Upper lobe of left lung (tissue), 6 donors: ENCODE results near the gene NAB2. TPM values are rescaled to one million over a fixed set of nuclear protein-coding genes. Genes with fewer than 3 reads are reported as not detected.

ENCODE experiments used
- ATAC-seq, 2 donors: fragments of 200-7000 bp; cut with Tn5 transposase; one replicate each; pipeline ENCODE4 v1.9.1; 2022; ENCODE audit warnings: mild to moderate bottlenecking in 2 of 2, moderate library complexity in 2 of 2; ENCODE audit not compliant: low FRiP score in 2 of 2
- DNase-seq, 2 donors: peaks; one replicate each; pipeline ENCODE4 v3.0.0-alpha.2; 2019 to 2020
- H3K27ac ChIP-seq, 4 donors: fragments of 200-600 bp; sonication (generic); one replicate each; pipeline ENCODE4 v1.5.1; 2016 to 2019
- H3K27me3 ChIP-seq, 4 donors: fragments of 200-600 bp; sonication (generic); one replicate each; pipeline ENCODE4 v1.5.1; 2017 to 2019
- H3K36me3 ChIP-seq, 4 donors: fragments of 200-600 bp; sonication (generic); one replicate each; pipeline ENCODE4 v1.5.1; 2016 to 2019
- H3K4me1 ChIP-seq, 4 donors: fragments of 200-600 bp; sonication (generic); one replicate each; pipeline ENCODE4 v1.5.1; 2018 to 2019
- H3K4me3 ChIP-seq, 4 donors: fragments of 200-600 bp; sonication (generic); one replicate each; pipeline ENCODE4 v1.5.1; 2017 to 2019; ENCODE audit warnings: mild to moderate bottlenecking in 2 of 4, moderate library complexity in 1 of 4
- H3K9me3 ChIP-seq, 4 donors: fragments of 200-600 bp; sonication (generic); one replicate each; pipeline ENCODE4 v1.5.1; 2018 to 2019
- EP300 ChIP-seq, 4 donors: sonication (generic); formaldehyde crosslinking; IDR thresholded peaks; one replicate each; pipeline ENCODE4 v1.5.1; 2017; ENCODE audit warnings: antibody characterized with exemption in 4 of 4, control low read depth in 2 of 4
- POLR2A ChIP-seq, 4 donors: fragments of 450-650 bp; IDR thresholded peaks; one replicate each; pipeline ENCODE4 v1.5.1; 2016 to 2017; ENCODE audit warnings: antibody characterized with exemption in 4 of 4, mild to moderate bottlenecking in 2 of 4
- POLR2AphosphoS5 ChIP-seq, 2 donors: sonication (generic); formaldehyde crosslinking; IDR thresholded peaks; one replicate each; pipeline ENCODE4 v1.5.1; 2017; ENCODE audit warnings: antibody characterized with exemption in 2 of 2
- WGBS, 2 donors: methylation state at CpG; one replicate each; pipeline ENCODE4 v1.1.5; 2017 to 2018; 5-methylcytosine and 5-hydroxymethylcytosine counted together
- total RNA-seq, 6 donors: library from RNA; depleted of rRNA in 4 of 6; stranded (reverse); fragments of >200 nt in 4 of 6; gene quantifications; one replicate each; pipeline versions ENCODE4 v1.1.0 to v1.2.1, GENCODE V29; 2016 to 2021
- TF ChIP-seq, protein P1 (sequence below), 6 experiments: fragments of 450-650 bp in 4 of 6; fragments of 200-600 bp in 2 of 6; sonication (generic) in 2 of 6; IDR thresholded peaks; one replicate each; pipeline ENCODE4 v1.5.1; 2016 to 2019; ENCODE audit warnings: antibody characterized with exemption in 6 of 6
- donor health status: DM: no; HTN: no; CAD: no; lungs with moderate emphysema.
- donor health status: DM: no; HTN: yes; CAD: no; lungs with severe emphysema.

The NAB2 gene
- total RNA-seq, 6 donors from 2014 or later: 18.1 to 64.9 (median 31.5) TPM

DNA sequence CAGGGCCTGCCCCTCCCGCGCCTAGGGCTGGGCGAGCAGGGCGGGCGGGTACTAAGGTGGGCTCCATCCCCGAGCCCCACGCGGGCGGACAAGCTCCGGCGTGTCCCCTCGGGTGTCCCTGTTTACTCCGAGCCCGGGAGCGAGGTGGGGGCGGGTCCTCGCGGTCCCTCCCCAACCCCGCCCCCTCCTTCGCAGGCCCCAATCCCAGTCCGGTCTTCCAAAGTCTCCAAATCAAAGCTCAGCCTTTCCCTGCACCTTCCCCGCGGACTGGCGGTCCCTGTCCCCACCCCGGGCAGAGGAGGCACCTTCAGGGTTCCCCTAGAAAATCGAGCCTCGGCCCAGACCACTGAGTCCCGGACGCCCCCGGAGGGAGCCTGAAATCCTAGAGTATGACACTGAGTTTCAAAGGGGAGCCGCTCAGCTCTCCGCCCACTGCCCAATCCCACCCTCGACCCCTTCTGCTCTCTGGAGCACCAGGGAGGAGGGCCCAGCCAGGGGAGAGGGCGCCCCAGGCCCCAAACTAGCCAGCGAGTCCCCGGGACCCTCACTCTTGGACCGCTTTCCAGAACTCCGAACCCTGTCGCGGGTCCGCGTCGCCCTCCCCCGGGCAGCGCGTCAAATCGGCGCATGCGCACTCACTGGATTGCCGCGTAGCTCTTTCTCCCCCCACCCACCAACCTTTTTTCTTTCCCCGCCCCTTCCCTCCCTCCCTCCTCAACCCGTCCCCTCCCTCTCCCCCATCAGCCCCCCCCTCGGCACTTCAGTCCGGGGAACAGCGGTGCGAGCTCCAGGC, 39.0 kb downstream of the NAB2 start, which contains the start of gene LRP1:
Gene LRP1 (plus strand): TSS at position 758 of the 793 bp plus-strand sequence. CDS start 482 bp downstream, outside the sequence.
- H3K27ac ChIP-seq: peak within 1 kb of the TSS; percentile 79 to 98 (median 94)
- 1% methylated on average over 15 to 34 of the region's 57 CpGs for WGBS, 2 donors
- peak; percentile 82 to 95 for DNase-seq
- TF ChIP-seq, protein P1, sequence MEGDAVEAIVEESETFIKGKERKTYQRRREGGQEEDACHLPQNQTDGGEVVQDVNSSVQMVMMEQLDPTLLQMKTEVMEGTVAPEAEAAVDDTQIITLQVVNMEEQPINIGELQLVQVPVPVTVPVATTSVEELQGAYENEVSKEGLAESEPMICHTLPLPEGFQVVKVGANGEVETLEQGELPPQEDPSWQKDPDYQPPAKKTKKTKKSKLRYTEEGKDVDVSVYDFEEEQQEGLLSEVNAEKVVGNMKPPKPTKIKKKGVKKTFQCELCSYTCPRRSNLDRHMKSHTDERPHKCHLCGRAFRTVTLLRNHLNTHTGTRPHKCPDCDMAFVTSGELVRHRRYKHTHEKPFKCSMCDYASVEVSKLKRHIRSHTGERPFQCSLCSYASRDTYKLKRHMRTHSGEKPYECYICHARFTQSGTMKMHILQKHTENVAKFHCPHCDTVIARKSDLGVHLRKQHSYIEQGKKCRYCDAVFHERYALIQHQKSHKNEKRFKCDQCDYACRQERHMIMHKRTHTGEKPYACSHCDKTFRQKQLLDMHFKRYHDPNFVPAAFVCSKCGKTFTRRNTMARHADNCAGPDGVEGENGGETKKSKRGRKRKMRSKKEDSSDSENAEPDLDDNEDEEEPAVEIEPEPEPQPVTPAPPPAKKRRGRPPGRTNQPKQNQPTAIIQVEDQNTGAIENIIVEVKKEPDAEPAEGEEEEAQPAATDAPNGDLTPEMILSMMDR (IDR thresholded peaks at IDR 0.05): no peak
- no peak for TF ChIP-seq EP300 (IDR thresholded peaks at IDR 0.05)
- TF ChIP-seq POLR2AphosphoS5 (IDR thresholded peaks at IDR 0.05): peak; percentile 54 to 84
- peak in 3 of 4 donors; percentile 45 to 85 (median 77) for TF ChIP-seq POLR2A (IDR thresholded peaks at IDR 0.05)
- H3K36me3 ChIP-seq: no peaks in the 10 kb centered on the region
- no peaks in the 10 kb centered on the region for H3K9me3 ChIP-seq
- peaks cover 21 to 37% (median 32%) of the 10 kb centered on the region in 4 donors for H3K4me1 ChIP-seq
- H3K4me3 ChIP-seq: peak within 1 kb of the TSS; percentile 51 to 80 (median 70)
- peaks cover 0 to 4% (median 0%) of the 10 kb centered on the region in 4 donors for H3K27me3 ChIP-seq
- ATAC-seq: peak; percentile 82 to 85

DNA sequence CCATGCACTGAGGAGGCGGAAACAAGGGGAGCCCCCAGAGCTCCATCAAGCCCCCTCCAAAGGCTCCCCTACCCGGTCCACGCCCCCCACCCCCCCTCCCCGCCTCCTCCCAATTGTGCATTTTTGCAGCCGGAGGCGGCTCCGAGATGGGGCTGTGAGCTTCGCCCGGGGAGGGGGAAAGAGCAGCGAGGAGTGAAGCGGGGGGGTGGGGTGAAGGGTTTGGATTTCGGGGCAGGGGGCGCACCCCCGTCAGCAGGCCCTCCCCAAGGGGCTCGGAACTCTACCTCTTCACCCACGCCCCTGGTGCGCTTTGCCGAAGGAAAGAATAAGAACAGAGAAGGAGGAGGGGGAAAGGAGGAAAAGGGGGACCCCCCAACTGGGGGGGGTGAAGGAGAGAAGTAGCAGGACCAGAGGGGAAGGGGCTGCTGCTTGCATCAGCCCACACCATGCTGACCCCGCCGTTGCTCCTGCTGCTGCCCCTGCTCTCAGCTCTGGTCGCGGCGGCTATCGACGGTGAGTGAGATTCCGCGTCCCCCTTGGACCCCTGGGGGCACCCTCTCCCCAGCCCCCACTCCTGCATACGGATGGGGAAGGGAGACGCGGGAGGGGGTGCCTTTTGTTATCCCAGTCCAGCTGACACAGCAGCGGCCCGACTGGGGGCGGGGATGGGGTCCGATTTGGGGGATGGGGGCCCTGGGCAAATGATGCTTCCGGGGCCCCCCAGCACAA, 39.8 kb downstream of the NAB2 start:
- H3K27ac ChIP-seq: peak overlapping the region; percentile 79 to 98 (median 94)
- H3K4me3 ChIP-seq: peak overlapping the region; percentile 51 to 80 (median 70)
- H3K36me3 ChIP-seq: no peaks in the 10 kb centered on the region
- H3K9me3 ChIP-seq: no peaks in the 10 kb centered on the region
- WGBS, 2 donors: 6 to 21% methylated on average over 21 to 34 of the region's 35 CpGs
- no peak for ATAC-seq
- TF ChIP-seq, protein P1 (IDR thresholded peaks at IDR 0.05): no peak
- no peak for TF ChIP-seq POLR2A (IDR thresholded peaks at IDR 0.05)
- no peak for TF ChIP-seq EP300 (IDR thresholded peaks at IDR 0.05)
- TF ChIP-seq POLR2AphosphoS5 (IDR thresholded peaks at IDR 0.05): no peak
- H3K4me1 ChIP-seq: peaks cover 21 to 40% (median 36%) of the 10 kb centered on the region in 4 donors
- peaks cover 0 to 4% (median 0%) of the 10 kb centered on the region in 4 donors for H3K27me3 ChIP-seq
- no peak for DNase-seq

DNA sequence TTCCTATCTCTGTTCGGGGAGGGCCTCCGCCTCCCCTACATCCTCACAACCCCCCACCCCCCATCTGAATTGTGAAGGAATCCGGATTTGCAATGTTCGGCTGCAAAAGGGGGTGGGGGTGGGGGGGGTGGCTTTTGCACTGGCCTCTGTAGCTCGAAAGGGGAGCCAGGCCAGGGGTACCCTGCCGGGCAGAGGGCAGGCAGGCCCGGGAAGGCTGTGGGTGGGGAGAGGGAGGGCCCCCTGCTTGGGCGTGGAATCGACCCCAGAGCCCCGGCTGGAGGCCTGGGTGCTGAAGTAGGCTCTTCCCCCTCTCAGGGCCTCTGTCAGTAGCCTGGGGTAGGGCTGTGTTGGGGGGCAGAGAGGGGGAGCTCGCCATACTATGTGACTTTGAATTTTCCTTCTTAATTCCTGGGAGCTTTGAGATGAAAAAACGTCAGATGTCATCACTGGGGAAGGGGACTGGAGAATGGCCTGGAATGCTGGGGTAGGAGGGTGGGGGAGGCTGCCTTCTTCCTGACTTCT, 40.5 kb downstream of the NAB2 start:
- peaks cover 21 to 41% (median 37%) of the 10 kb centered on the region in 4 donors for H3K4me1 ChIP-seq
- H3K27ac ChIP-seq: peak overlapping the region; percentile 79 to 98 (median 94)
- H3K27me3 ChIP-seq: peaks cover 0 to 4% (median 0%) of the 10 kb centered on the region in 4 donors
- peak overlapping the region; percentile 51 to 80 (median 70) for H3K4me3 ChIP-seq
- WGBS, 2 donors: 18 to 46% methylated on average over 7 to 12 of the region's 12 CpGs
- ATAC-seq: no peak
- no peaks in the 10 kb centered on the region for H3K36me3 ChIP-seq
- DNase-seq: no peak
- TF ChIP-seq POLR2A (IDR thresholded peaks at IDR 0.05): no peak
- H3K9me3 ChIP-seq: no peaks in the 10 kb centered on the region

DNA sequence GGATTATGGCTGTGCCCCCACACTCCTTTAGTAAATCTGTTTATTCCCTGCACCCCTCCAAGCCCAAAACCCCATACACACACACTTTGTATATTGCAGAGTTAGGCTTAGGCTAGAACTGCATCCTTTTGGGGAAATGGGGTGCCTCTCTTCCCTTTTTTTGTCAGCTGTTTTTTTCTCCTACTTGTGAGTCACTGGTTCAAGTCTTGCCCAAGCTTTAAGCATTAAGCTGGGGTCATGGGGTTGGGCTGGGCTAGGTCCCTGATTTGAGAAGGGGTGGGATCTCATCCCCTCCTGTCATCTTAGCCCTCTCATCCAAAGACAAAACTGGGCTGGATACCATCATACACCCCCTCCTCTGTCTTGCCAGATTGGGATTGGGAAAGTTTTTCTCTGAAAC, 41.0 kb downstream of the NAB2 start:
- Histone ChIP-seq H3K36me3 (no peaks in the 10 kb centered on the region), H3K4me3 (peak overlapping the region in 3 of 4 donors; percentile 69 to 80 (median 70)), H3K4me1 (peaks cover 21 to 46% (median 41%) of the 10 kb centered on the region in 4 donors), H3K27ac (peak overlapping the region; percentile 79 to 98 (median 94)), H3K27me3 (peaks cover 0 to 4% (median 0%) of the 10 kb centered on the region in 4 donors), H3K9me3 (no peaks in the 10 kb centered on the region)
- TF ChIP-seq EP300 (IDR thresholded peaks at IDR 0.05) (no peak), POLR2A (IDR thresholded peaks at IDR 0.05) (peak in 1 of 4 donors; percentile 51), POLR2AphosphoS5 (IDR thresholded peaks at IDR 0.05) (peak; percentile 46 to 68)
- TF ChIP-seq, protein P1 (IDR thresholded peaks at IDR 0.05): no peak
- no peak for DNase-seq
- ATAC-seq: peak in 1 of 2 donors; percentile 6

DNA sequence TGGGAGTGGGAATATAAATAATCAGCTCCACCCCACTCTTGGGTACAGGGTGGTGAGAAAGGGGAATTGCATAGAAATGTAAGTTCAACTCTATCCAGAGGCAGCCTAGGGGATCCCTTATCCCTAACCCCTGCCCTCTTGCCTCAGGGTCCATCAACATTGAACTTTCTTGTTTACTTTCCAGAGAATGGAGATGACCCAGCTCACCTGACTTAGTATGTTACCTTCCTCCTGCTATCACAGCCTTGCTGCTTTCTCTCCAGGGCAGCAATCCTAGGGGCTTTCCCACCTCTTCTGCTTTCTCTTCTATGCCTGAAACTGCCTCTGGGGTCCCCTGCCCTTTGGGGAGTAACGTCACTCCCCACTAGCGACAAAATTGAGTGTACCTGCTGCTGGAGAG, 42.0 kb downstream of the NAB2 start:
- WGBS, 2 donors: 65 to 72% methylated on average over 2 of the region's 2 CpGs

More for the DNA sequence above, 42.0 kb downstream of the NAB2 start:
- Histone ChIP-seq H3K36me3 (no peaks in the 10 kb centered on the region), H3K27ac (peak overlapping the region; percentile 79 to 98 (median 94)), H3K4me1 (peaks cover 31 to 53% (median 48%) of the 10 kb centered on the region in 4 donors), H3K27me3 (peaks cover 0 to 4% (median 0%) of the 10 kb centered on the region in 4 donors), H3K4me3 (peak overlapping the region in 3 of 4 donors; percentile 69 to 80 (median 70)), H3K9me3 (no peaks in the 10 kb centered on the region)
- TF ChIP-seq POLR2A (IDR thresholded peaks at IDR 0.05) (no peak), POLR2AphosphoS5 (IDR thresholded peaks at IDR 0.05) (no peak), EP300 (IDR thresholded peaks at IDR 0.05) (no peak)
- TF ChIP-seq, protein P1 (IDR thresholded peaks at IDR 0.05): no peak
- no peak for DNase-seq
- ATAC-seq: no peak
